ENCODE results near the gene MPC2. TPM values are rescaled to one million over a fixed set of nuclear protein-coding genes. Genes with fewer than 3 reads are reported as not detected.

The MPC2 gene
- total RNA-seq, 1 experiment from 2014 or later, result 71.7 TPM

- Histone ChIP-seq H3K36me3 (ENCODE audit: control insufficient read depth, insufficient read depth, low read length) (no peaks in the 10 kb centered on the region; the same call in none of the 2 replicates), H3K4me1 (ENCODE audit: control insufficient read depth, insufficient read depth, low read length) (peaks cover 29% of the 10 kb centered on the region), H3K4me3 (ENCODE audit: low read depth in 2 of 2, low read length in 2 of 2) (peak overlapping the region; percentile 95 to 96), H3K27ac (ENCODE audit: low read length) (peak overlapping the region; percentile 99), H3K9me3 (ENCODE audit: control insufficient read depth, insufficient read depth, low read depth, low read length) (no peaks in the 10 kb centered on the region), H3K27me3 (ENCODE audit: control insufficient read depth, insufficient read depth, low read length) (no peaks in the 10 kb centered on the region)
- in situ Hi-C loops (cut with HindIII; ENCODE audit: low pct_unique_long_range_greater_than_20kb, low sequenced_read_pairs) (no loop called here), intact Hi-C loops (cut with micrococcal nuclease; ENCODE audit: unreplicated experiment) (no loop called here)
- ATAC-seq (no peak), DNase-seq (ENCODE audit: low read depth, low spot score) (no peak)
- ChIA-PET CTCF (no interaction called here), POLR2A (interaction anchor here (0.5 kb wide), 1 partner anchor 1485 kb away, joined by 4 read pairs; no protein-coding TSS in a partner anchor)
- TF ChIP-seq CTCF (IDR thresholded peaks at IDR 0.05) (no peak), SIN3A (IDR thresholded peaks at IDR 0.05; ENCODE audit: borderline replicate concordance, insufficient read depth, low read depth, low read length) (no peak), POLR2AphosphoS5 (IDR thresholded peaks at IDR 0.05; ENCODE audit: low read depth, low read length) (no peak), REST (IDR thresholded peaks at IDR 0.05; ENCODE audit: insufficient read depth in 1 of 2, low read depth in 2 of 2, low read length in 1 of 2) (no peak), TCF7L2 (IDR thresholded peaks at IDR 0.05; ENCODE audit: low read depth, low read length) (no peak)
- BruUV-seq (replicated peaks), result no TSS peak
Observed at GRCh38 chr1:167937709-167938010, 788 bp upstream of the MPC2 start.

GRCh38 chr1:167936068-167936929 lies 573 bp downstream of the MPC2 start, which contains the start of gene DCAF6:
Gene DCAF6, plus strand, starts transcription at chr1:167936683. Its CDS starts 229 bp downstream, at chr1:167936912.
- Histone ChIP-seq H3K4me1 (ENCODE audit: control insufficient read depth, insufficient read depth, low read length) (peaks cover 29% of the 10 kb centered on the region), H3K36me3 (ENCODE audit: control insufficient read depth, insufficient read depth, low read length) (no peaks in the 10 kb centered on the region; the same call in none of the 2 replicates), H3K27ac (ENCODE audit: low read length) (peak within 1 kb of the TSS; percentile 99), H3K27me3 (ENCODE audit: control insufficient read depth, insufficient read depth, low read length) (no peaks in the 10 kb centered on the region), H3K9me3 (ENCODE audit: control insufficient read depth, insufficient read depth, low read depth, low read length) (no peaks in the 10 kb centered on the region), H3K4me3 (ENCODE audit: low read depth in 2 of 2, low read length in 2 of 2) (peak within 1 kb of the TSS; percentile 95 to 96)
- ChIA-PET POLR2A (interaction anchor here (0.6 kb wide), 1 partner anchor 65 kb away, joined by 3 read pairs; no protein-coding TSS in a partner anchor), CTCF (interaction anchor here (0.5 kb wide), 1 partner anchor 39 kb away, joined by 3 read pairs; no protein-coding TSS in a partner anchor)
- ATAC-seq, result peak; percentile 91
- in situ Hi-C loops (cut with HindIII; ENCODE audit: low pct_unique_long_range_greater_than_20kb, low sequenced_read_pairs), result no loop called here
- TF ChIP-seq POLR2AphosphoS5 (IDR thresholded peaks at IDR 0.05; ENCODE audit: low read depth, low read length) (peak; percentile 51; the same call in 1 of the 2 replicates), TCF7L2 (IDR thresholded peaks at IDR 0.05; ENCODE audit: low read depth, low read length) (peak; percentile 94), SIN3A (IDR thresholded peaks at IDR 0.05; ENCODE audit: borderline replicate concordance, insufficient read depth, low read depth, low read length) (peak; percentile 16; the same call in 1 of the 2 replicates), CTCF (IDR thresholded peaks at IDR 0.05) (no peak), REST (IDR thresholded peaks at IDR 0.05; ENCODE audit: insufficient read depth in 1 of 2, low read depth in 2 of 2, low read length in 1 of 2) (peak in 1 of 2 experiments; percentile 15; a peak in 1 of 4 replicates)
- intact Hi-C loops (cut with micrococcal nuclease; ENCODE audit: unreplicated experiment), result no loop called here
- BruUV-seq (replicated peaks), result no TSS peak
- peak; percentile 91 for DNase-seq (ENCODE audit: low read depth, low spot score)

Data from Panc1 (cell line).